GM19025 (cell line): Measurements from ENCODE around the gene DNAAF5.

ENCODE experiments used
- ATAC-seq: cut with Tn5 transposase; IDR thresholded peaks from one replicate; pipeline ENCODE4 v1.9.1; 2021; ENCODE audit warnings: mild to moderate bottlenecking, low read depth, moderate library complexity; ENCODE audit not compliant: unreplicated experiment

The DNAAF5 gene

GRCh38 chr7:706721-707120 is 19.8 kb upstream of the DNAAF5 start:
- no peak for ATAC-seq

- no peak for ATAC-seq
Observed at GRCh38 chr7:707296-708000, 19.1 kb upstream of the DNAAF5 start.

- no peak for ATAC-seq
Observed at GRCh38 chr7:710161-710560, 16.3 kb upstream of the DNAAF5 start.

DNA sequence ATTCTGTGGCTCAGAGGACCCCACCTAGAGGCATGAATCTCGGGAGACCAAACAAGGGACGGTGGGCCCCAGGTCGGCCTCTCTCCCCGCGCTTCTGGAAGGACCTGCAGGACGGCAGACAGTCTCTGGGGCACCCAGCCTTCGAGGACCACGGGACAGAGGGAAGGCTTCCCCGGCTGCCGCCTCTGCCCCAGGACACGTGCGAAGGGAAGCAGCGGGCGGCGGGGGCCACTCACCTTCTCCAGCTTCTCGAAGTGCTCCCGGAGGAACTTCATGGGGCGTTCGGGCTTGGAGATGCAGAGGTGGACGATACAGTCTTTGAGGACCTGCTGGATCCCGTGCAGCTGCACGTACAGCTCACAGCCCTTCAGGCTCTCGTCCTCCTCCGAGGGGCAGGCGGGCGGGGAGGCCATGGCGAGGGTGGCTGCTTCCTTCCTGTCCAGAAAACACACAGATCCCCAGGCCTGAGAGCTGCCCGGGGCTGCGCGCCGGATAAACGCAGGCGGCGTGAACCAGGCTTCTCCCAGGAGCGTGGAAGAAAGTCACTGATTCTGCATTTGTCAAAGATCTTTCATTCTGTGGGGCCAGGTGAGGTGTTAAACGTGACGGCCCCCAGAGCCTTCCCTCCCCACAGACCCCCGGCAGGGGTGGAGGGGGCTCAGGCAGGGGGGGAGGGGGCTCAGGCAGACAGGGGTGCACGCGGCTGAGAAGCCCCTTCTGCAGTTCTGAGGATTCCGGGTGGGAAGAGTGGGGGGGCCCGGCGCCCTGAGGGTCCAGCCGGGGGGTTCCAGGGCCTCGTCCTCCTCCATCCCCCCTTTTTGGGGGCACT is 15.2 kb upstream of the DNAAF5 start:
- ATAC-seq: no peak

DNA sequence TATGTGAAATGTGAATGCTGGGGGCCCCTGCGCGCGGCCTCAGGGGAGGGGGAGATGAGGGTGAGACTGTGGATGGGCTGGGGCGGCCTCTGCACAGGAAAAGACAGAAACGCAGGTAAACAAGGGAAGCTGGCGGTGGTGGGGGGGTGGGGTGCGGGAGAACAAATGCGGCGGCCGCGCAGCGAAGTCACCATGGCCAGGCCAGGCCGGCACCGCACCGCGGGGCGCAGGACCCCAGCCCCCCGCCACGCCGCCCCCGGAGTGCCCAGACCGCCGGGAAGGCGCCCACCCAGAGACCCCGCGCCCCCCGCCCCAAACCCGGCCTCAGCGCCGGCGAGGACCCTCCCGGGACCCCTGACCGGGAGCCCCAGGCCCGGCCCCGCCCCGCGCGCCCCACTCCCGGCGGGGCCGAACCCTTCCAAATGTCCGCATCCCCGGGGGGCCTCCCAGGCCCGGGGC is 14.5 kb upstream of the DNAAF5 start:
- no peak for ATAC-seq

- no peak for ATAC-seq
Observed at GRCh38 chr7:712381-713138, 13.9 kb upstream of the DNAAF5 start.

DNA sequence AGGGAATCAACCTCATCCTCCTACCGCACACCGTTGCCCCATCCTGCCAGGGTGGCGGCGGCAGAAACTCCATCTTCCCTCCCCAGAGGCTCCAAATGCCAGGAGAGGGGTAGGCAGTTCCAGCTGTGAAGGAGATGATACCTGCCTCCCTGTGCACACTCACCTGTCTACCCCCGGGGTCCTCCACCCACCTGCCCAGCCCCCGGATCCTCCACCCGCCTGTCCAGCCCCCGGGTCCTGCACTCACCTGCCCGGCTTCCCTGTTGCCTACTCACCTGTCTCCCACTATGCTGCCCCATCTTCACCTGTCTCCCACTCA is 13.4 kb upstream of the DNAAF5 start:
- no peak for ATAC-seq

GRCh38 chr7:713488-714230 is 12.8 kb upstream of the DNAAF5 start:
- no peak for ATAC-seq

- no peak for ATAC-seq
Observed at GRCh38 chr7:714251-714671, 12.2 kb upstream of the DNAAF5 start.

GRCh38 chr7:716222-716621 is 10.3 kb upstream of the DNAAF5 start:
- no peak for ATAC-seq

DNA sequence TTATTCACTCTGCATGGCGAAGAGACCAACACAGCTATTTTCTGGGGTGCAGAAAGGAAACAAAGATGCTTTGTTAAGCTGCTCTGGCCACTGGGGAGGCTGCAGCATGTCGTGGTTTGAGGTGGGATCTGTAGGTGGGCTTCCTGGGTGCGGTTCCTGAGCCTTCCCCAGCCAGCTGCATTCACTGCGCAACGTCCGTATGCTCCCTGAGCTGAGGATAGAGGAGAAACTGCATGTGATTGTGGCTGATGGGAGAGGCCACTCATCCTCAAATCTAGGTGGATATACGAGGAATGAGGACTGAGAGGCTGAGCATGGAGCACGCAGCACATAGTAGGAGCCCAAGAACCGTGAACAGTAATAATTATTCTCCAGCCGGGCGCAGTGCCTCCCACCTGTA is 9.9 kb upstream of the DNAAF5 start:
- ATAC-seq: no peak

- ATAC-seq: no peak
Observed at GRCh38 chr7:721619-722248, 4.8 kb upstream of the DNAAF5 start.

- no peak for ATAC-seq
Observed at GRCh38 chr7:723541-723940, 3.0 kb upstream of the DNAAF5 start.

- no peak for ATAC-seq
Observed at GRCh38 chr7:724298-724697, 2.2 kb upstream of the DNAAF5 start.

- no peak for ATAC-seq
Observed at GRCh38 chr7:725223-726005, 1.1 kb upstream of the DNAAF5 start.

GRCh38 chr7:726854-727103 is 280 bp downstream of the DNAAF5 start:
- ATAC-seq: peak; percentile 26

GRCh38 chr7:727104-727805 is 756 bp downstream of the DNAAF5 start, which contains the start of gene PRKAR1B:
Gene PRKAR1B (minus strand): TSS chr7:727281. CDS start chr7:711505, 15,776 bp downstream.
- peak; percentile 55 for ATAC-seq

GRCh38 chr7:727806-728460 is 1.4 kb downstream of the DNAAF5 start:
- no peak for ATAC-seq
